ENCODE measurements around the gene ZBTB16.

GRCh38 chr11:114027926-114028325, 31.6 kb upstream of the ZBTB16 start:
- no peak for TF ChIP-seq POLR2A (IDR thresholded peaks at IDR 0.05)
- TF ChIP-seq, protein P1, sequence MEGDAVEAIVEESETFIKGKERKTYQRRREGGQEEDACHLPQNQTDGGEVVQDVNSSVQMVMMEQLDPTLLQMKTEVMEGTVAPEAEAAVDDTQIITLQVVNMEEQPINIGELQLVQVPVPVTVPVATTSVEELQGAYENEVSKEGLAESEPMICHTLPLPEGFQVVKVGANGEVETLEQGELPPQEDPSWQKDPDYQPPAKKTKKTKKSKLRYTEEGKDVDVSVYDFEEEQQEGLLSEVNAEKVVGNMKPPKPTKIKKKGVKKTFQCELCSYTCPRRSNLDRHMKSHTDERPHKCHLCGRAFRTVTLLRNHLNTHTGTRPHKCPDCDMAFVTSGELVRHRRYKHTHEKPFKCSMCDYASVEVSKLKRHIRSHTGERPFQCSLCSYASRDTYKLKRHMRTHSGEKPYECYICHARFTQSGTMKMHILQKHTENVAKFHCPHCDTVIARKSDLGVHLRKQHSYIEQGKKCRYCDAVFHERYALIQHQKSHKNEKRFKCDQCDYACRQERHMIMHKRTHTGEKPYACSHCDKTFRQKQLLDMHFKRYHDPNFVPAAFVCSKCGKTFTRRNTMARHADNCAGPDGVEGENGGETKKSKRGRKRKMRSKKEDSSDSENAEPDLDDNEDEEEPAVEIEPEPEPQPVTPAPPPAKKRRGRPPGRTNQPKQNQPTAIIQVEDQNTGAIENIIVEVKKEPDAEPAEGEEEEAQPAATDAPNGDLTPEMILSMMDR (IDR thresholded peaks at IDR 0.05) = peak in 1 of 4 experiments; percentile 30

All from uterus (tissue), 2 donors.